ENCODE data around the gene IFFO2.
A peak's percentile ranks its signal among the peaks of the same experiment; 100 is the strongest.

- no peak for TF ChIP-seq CTCF (IDR thresholded peaks at IDR 0.05 in 2 of 3, conservative IDR thresholded peaks at IDR 0.05 in 1 of 3; ENCODE audit: control insufficient read depth in 2 of 3, extremely low read depth in 1 of 3, insufficient read depth in 1 of 3, low read depth in 3 of 3, low read length in 3 of 3)
- TF ChIP-seq LARP7 (IDR thresholded peaks at IDR 0.05), result 0 out of 2 replicates have a peak, but pooled peaks have one; percentile 17
- TF ChIP-seq PAX5 (IDR thresholded peaks at IDR 0.05; ENCODE audit: borderline replicate concordance, low read depth, low read length), result peak; percentile 86
- TF ChIP-seq PRDM15 (CRISPR knock-in tag; IDR thresholded peaks at IDR 0.05), result no peak
- peak; percentile 87 for TF ChIP-seq NFIC (IDR thresholded peaks at IDR 0.05; ENCODE audit: low read depth, low read length)
These were observed 4.6 kb downstream of the IFFO2 start for GRCh38 chr1:18951818-18952391.

All from GM12878 (cell line).